GM12873 (cell line): Measurements from ENCODE around the gene JAK1.

Experiments used
- TF ChIP-seq, protein P1 (sequence below): IDR thresholded peaks from 2 replicates; pipeline ENCODE4 v1.5.1; 2012; ENCODE audit warnings: low read depth, mild to moderate bottlenecking, moderate library complexity, low read length, control low read depth; ENCODE audit not compliant: insufficient read depth; ENCODE audit errors: missing control alignments

Gene JAK1

DNA sequence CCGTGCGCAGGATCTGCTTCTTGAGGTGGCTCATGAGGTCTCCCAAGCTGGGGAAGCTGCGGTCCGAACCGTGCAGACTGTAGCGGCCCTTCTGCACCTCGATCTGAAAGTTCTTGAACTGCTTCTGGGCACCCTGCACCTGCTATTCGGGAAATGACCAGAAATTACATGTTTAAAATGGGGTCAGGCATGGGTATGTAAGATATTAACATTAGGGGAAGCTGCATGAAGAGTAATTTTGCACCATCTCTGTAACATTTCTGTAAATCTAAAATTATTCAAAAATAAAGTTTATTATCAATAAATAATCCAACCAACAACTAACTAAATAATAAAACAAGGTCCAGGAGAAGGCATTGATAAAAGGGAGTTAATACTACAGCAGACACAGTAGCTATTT, 110.8 kb downstream of the JAK1 start:
- TF ChIP-seq, protein P1, sequence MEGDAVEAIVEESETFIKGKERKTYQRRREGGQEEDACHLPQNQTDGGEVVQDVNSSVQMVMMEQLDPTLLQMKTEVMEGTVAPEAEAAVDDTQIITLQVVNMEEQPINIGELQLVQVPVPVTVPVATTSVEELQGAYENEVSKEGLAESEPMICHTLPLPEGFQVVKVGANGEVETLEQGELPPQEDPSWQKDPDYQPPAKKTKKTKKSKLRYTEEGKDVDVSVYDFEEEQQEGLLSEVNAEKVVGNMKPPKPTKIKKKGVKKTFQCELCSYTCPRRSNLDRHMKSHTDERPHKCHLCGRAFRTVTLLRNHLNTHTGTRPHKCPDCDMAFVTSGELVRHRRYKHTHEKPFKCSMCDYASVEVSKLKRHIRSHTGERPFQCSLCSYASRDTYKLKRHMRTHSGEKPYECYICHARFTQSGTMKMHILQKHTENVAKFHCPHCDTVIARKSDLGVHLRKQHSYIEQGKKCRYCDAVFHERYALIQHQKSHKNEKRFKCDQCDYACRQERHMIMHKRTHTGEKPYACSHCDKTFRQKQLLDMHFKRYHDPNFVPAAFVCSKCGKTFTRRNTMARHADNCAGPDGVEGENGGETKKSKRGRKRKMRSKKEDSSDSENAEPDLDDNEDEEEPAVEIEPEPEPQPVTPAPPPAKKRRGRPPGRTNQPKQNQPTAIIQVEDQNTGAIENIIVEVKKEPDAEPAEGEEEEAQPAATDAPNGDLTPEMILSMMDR, result no peak

GRCh38 chr1:64854674-64855073, 111.7 kb downstream of the JAK1 start:
- TF ChIP-seq, protein P1, result no peak

DNA sequence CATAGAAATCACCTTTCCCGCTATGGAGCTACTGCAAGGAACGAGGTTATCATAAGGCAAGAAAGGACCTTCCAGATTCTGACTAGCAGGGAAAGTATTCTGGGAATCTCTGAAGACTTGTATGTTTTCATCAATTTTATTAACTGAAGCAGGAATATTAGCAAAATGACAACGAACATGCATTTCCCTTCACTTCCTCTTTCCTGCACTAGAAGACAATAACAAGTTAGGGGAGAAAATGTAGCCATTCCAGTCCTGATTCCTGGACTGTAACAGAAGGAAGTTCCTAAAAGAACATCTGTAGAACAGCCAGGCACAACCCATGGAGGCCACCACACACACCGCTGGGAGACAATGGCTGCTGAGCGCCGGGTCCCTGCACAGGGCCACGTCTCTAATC, 114.7 kb downstream of the JAK1 start:
- TF ChIP-seq, protein P1, result no peak

- TF ChIP-seq, protein P1, result no peak
These were observed 115.5 kb downstream of the JAK1 start for GRCh38 chr1:64850846-64851245.

GRCh38 chr1:64849942-64850341, 116.4 kb downstream of the JAK1 start:
- TF ChIP-seq, protein P1, result no peak

GRCh38 chr1:64848803-64849202, 117.5 kb downstream of the JAK1 start:
- TF ChIP-seq, protein P1, result no peak

GRCh38 chr1:64848136-64848535, 118.2 kb downstream of the JAK1 start:
- TF ChIP-seq, protein P1, result no peak
